Esophagus squamous epithelium (tissue), 5 donors: Measurements from ENCODE around the gene PAF1. TPM values are rescaled to one million over a fixed set of nuclear protein-coding genes. Genes with fewer than 3 reads are reported as not detected.

Experiments
- DNase-seq: peaks from one replicate; lab custom pipeline; 2025; lab: John Stamatoyannopoulos, UW
- H3K27ac ChIP-seq, 4 donors: fragments of 200-600 bp; sonication (generic); one replicate each; pipeline ENCODE4 v1.5.1; 2016 to 2019; ENCODE audit warnings: mild to moderate bottlenecking in 1 of 4
- H3K27me3 ChIP-seq, 4 donors: fragments of 200-600 bp; sonication (generic); 1 replicate in 3 of 4; 2 replicates in 1 of 4; pipeline versions ENCODE4 v1.5.1 to v1.6.0; 2017 to 2021; ENCODE audit warnings: antibody characterized with exemption in 1 of 4
- H3K36me3 ChIP-seq, 3 donors: fragments of 200-600 bp; sonication (generic); one replicate each; pipeline ENCODE4 v1.5.1; 2016 to 2019
- H3K4me1 ChIP-seq, 3 donors: fragments of 200-600 bp; sonication (generic); one replicate each; pipeline ENCODE4 v1.5.1; 2017 to 2019
- H3K4me3 ChIP-seq, 4 donors: fragments of 200-600 bp; sonication (generic); 1 replicate in 3 of 4; 2 replicates in 1 of 4; pipeline ENCODE4 v1.5.1; 2016 to 2019; ENCODE audit warnings: mild to moderate bottlenecking in 2 of 4, moderate library complexity in 1 of 4
- H3K9me3 ChIP-seq, 3 donors: fragments of 200-600 bp; sonication (generic); one replicate each; pipeline ENCODE4 v1.5.1; 2016 to 2019
- POLR2A ChIP-seq, 4 donors: fragments of 450-650 bp; IDR thresholded peaks; one replicate each; pipeline ENCODE4 v1.6.1; 2017; ENCODE audit warnings: antibody characterized with exemption in 4 of 4, mild to moderate bottlenecking in 4 of 4, moderate library complexity in 3 of 4
- WGBS, 2 donors: methylation state at CpG; one replicate each; pipeline ENCODE4 v1.1.5; 2018; 5-methylcytosine and 5-hydroxymethylcytosine counted together
- intact Hi-C: fragments of 100-400 bp; cut with DNase I; formaldehyde crosslinking; loops from one replicate; pipeline ENCODE4 v1.15.0; 2022
- total RNA-seq, 4 donors: library from RNA; depleted of rRNA; stranded (reverse); fragments of >200 nt; gene quantifications; one replicate each; pipeline ENCODE4 v1.1.0, GENCODE V29; 2016
- TF ChIP-seq, protein P1 (sequence below), 6 experiments: fragments of 450-650 bp in 4 of 6; fragments of 200-600 bp in 2 of 6; sonication (generic) in 2 of 6; IDR thresholded peaks; one replicate each; pipeline ENCODE4 v1.5.1; 2016 to 2019; ENCODE audit warnings: antibody characterized with exemption in 6 of 6, mild to moderate bottlenecking in 4 of 6, moderate library complexity in 4 of 6
- donor health status: DM: yes; HTN: yes; CAD: no.

Gene PAF1
- total RNA-seq, 4 donors from 2014 or later: 35.4 to 53.6 (median 38.1) TPM

DNA sequence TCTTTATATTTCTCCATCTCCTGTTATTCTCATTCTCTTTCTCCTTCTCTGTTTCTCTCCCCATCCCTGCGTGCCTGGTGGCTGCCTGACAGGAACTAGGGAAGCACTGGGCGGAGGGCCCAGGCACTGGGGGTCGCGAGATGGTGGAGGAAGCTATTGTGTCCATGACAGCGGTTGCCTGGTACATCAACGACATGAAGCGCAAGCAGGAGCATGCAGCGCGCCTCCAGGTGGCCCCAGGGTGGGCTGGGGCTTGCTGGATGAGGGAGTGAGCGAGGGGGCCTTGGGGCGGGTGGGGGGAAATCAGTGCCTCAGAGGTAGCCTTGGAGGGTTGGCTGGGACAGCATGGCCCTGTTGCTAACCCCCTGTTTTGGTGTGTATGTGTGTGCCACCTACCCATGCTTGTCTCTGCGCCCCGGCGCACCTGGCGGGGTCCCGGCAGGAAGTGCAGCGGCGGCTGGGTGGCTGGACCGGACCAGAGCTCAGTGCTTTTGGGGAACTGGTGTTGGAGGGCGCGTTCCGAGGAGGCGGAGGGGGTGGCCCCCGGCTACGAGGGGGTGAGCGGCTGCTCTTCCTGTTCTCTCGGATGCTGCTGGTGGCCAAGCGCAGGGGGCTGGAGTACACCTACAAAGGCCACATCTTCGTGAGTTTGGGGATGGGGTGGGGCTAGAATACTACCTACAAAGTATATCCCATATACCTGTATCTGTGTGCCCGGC, 26.7 kb upstream of the PAF1 start:
- H3K27me3 ChIP-seq: no peaks in the 10 kb centered on the region
- no peak overlapping the region for H3K4me3 ChIP-seq
- H3K36me3 ChIP-seq: peaks cover 0 to 35% (median 13%) of the 10 kb centered on the region in 3 donors
- intact Hi-C loops: no loop called here
- 91 to 96% methylated on average over 4 to 7 of the region's 30 CpGs for WGBS, 2 donors
- no peaks in the 10 kb centered on the region for H3K9me3 ChIP-seq
- H3K4me1 ChIP-seq: peaks cover 7 to 43% (median 13%) of the 10 kb centered on the region in 3 donors
- TF ChIP-seq, protein P1, sequence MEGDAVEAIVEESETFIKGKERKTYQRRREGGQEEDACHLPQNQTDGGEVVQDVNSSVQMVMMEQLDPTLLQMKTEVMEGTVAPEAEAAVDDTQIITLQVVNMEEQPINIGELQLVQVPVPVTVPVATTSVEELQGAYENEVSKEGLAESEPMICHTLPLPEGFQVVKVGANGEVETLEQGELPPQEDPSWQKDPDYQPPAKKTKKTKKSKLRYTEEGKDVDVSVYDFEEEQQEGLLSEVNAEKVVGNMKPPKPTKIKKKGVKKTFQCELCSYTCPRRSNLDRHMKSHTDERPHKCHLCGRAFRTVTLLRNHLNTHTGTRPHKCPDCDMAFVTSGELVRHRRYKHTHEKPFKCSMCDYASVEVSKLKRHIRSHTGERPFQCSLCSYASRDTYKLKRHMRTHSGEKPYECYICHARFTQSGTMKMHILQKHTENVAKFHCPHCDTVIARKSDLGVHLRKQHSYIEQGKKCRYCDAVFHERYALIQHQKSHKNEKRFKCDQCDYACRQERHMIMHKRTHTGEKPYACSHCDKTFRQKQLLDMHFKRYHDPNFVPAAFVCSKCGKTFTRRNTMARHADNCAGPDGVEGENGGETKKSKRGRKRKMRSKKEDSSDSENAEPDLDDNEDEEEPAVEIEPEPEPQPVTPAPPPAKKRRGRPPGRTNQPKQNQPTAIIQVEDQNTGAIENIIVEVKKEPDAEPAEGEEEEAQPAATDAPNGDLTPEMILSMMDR (IDR thresholded peaks at IDR 0.05): no peak
- TF ChIP-seq POLR2A (IDR thresholded peaks at IDR 0.05): no peak
- no peak overlapping the region for H3K27ac ChIP-seq
- DNase-seq: no peak

DNA sequence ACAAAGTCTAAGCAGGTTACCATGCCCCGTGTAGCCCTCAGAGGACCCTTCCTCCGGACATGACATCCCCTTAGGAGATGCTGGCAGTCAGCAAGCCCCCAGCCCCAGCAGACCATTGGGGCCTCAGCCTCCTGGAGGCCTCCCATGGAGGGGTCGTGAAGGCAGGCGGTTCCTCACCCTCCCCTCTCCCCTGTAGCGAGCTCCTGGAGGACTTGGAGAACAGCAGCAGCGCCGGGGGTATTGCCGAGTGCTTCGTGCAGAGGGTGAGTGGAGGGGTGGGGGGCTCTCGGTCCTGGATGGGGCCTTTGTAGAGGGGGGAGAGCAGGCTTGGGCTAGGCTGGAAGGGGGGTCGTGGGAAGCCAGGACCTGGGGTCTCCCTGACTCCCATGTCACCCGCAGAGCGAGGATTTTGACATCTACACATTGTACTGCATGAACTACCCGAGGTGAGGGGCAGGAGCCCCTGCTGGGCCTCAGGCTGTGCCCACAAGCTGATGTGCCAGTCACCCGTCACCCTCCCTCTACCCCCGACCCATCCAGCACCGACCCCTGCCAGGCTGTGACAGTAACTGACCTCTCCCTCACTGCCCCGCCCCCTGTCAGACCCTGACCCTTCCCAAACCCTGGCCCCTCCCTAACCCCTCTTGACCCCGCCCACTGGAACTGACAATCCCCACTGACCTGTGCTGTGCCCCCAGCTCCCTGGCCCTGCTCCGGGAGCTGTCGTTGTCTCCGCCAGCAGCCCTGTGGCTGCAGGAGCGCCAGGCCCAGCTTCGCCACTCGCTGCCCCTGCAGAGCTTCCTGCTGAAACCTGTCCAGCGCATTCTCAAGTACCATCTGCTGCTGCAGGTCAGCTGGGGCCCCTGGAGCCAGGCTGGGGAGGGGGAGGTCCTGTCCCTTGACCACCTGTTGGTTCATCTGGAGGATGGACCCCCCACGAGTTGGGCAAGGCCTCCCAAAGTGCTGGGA, 25.5 kb upstream of the PAF1 start:
- no peak overlapping the region for H3K27ac ChIP-seq
- H3K4me1 ChIP-seq: peaks cover 8 to 51% (median 14%) of the 10 kb centered on the region in 3 donors
- intact Hi-C loops: no loop called here
- H3K9me3 ChIP-seq: no peaks in the 10 kb centered on the region
- TF ChIP-seq POLR2A (IDR thresholded peaks at IDR 0.05): no peak
- TF ChIP-seq, protein P1 (IDR thresholded peaks at IDR 0.05): no peak
- peaks cover 0 to 23% (median 9%) of the 10 kb centered on the region in 3 donors for H3K36me3 ChIP-seq
- DNase-seq: no peak
- 76 to 82% methylated on average over 9 to 12 of the region's 27 CpGs for WGBS, 2 donors
- no peaks in the 10 kb centered on the region for H3K27me3 ChIP-seq
- H3K4me3 ChIP-seq: no peak overlapping the region

DNA sequence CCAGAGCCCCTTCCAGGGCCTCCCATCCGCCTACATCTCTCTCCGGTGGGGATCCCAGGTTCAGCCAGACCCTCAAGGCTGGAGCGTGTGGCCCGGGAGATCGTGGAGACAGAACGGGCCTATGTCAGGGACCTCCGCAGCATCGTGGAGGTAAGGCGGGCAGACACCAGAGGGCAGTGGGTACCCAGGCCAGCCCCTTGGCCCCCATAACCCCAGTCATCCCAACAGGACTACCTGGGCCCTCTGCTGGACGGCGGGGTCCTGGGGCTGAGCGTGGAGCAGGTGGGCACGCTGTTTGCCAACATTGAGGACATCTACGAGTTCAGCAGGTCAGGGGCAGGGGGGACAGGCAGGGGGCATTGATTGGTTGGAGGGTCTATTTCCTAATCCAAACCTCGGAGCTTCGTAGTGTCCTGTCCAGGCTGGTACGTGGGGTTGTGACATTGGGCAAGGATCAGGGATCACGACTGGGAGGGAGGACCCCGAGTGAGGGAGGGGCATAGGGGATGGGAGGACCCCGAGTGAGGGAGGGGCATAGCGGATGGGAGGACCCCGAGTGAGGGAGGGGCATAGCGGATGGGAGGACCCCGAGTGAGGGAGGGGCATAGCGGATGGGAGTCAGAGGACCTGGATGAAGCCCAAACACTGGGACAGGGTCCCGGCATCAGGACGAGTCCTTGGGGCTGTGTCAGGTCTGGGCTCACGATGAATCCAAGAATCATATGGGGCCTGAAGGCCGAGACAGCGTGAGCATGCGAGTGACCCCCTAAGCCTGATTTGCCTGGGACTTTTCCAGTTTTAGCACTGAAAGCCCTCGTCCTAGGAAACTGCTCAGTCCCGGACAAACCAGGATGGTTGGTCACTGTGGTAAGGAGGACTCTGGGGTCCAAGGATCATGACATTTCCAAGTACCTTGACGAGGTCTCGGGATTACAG, 24.5 kb upstream of the PAF1 start:
- peak overlapping the region in 2 of 4 donors; percentile 76 to 90 for H3K4me3 ChIP-seq
- H3K4me1 ChIP-seq: peaks cover 18 to 61% (median 25%) of the 10 kb centered on the region in 3 donors
- TF ChIP-seq, protein P1 (IDR thresholded peaks at IDR 0.05): no peak
- no peak for TF ChIP-seq POLR2A (IDR thresholded peaks at IDR 0.05)
- intact Hi-C loops: no loop called here
- 57 to 70% methylated on average over 19 to 25 of the region's 35 CpGs for WGBS, 2 donors
- no peaks in the 10 kb centered on the region for H3K27me3 ChIP-seq
- peak overlapping the region in 3 of 4 donors; percentile 17 to 99 (median 99) for H3K27ac ChIP-seq
- H3K9me3 ChIP-seq: no peaks in the 10 kb centered on the region
- H3K36me3 ChIP-seq: peaks cover 0 to 22% (median 9%) of the 10 kb centered on the region in 3 donors
- DNase-seq: no peak

DNA sequence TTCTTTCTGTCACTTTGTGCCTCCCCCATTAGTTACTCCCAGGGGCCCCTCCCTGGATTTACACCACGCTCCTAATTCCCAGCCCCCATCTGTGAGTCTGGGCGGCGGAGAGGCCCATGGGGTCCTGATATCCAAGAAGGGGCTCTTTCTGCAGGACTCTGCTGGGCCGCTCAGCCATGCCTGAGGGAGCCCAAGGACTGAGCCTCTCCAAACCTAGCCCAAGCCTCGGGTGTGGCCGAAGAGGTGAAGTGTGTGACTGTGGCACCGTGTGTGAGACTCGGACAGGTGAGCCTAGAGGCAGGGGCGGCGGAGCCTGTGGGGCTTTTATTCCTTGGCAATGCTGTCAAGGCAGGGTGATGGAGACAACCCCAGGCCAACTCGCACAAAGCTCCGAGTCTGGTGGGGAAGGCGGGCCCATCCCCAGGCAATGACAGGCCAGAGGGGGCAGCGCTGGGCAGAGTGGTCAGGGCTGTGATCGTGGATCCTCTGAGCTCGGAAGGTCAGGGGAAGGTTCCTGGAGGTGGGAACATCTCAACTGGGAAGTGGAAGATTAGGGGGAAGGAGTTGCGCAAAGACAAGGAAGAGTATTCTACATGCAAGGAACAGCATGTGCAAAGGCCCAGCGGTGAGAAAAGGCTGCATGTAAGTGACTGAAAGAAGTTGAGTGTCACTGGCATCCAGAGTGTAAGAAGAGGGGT, 23.2 kb upstream of the PAF1 start:
- peaks cover 19 to 69% (median 32%) of the 10 kb centered on the region in 3 donors for H3K4me1 ChIP-seq
- no peak for DNase-seq

More for the DNA sequence above, 23.2 kb upstream of the PAF1 start:
- no peaks in the 10 kb centered on the region for H3K9me3 ChIP-seq
- 52 to 69% methylated on average over 10 to 11 of the region's 18 CpGs for WGBS, 2 donors
- H3K27ac ChIP-seq: peak overlapping the region; percentile 99
- no peak for TF ChIP-seq POLR2A (IDR thresholded peaks at IDR 0.05)
- TF ChIP-seq, protein P1 (IDR thresholded peaks at IDR 0.05): no peak
- H3K27me3 ChIP-seq: no peaks in the 10 kb centered on the region
- intact Hi-C loops: no loop called here
- H3K36me3 ChIP-seq: peaks cover 0 to 18% (median 6%) of the 10 kb centered on the region in 3 donors
- peak overlapping the region; percentile 64 to 90 (median 79) for H3K4me3 ChIP-seq
